ENCODE results near the gene RAB4B.
"Not testable (repeated sequence)": the region's sequence is repeated elsewhere in the genome, so short reads cannot be mapped to it uniquely, and the experiment has no call there.

The RAB4B gene

GRCh38 chr19:40842997-40843652 is 65.1 kb downstream of the RAB4B start:
- in situ Hi-C loops (cut with MboI; ENCODE audit: low sequenced_read_pairs), result not testable (repeated sequence)

DNA sequence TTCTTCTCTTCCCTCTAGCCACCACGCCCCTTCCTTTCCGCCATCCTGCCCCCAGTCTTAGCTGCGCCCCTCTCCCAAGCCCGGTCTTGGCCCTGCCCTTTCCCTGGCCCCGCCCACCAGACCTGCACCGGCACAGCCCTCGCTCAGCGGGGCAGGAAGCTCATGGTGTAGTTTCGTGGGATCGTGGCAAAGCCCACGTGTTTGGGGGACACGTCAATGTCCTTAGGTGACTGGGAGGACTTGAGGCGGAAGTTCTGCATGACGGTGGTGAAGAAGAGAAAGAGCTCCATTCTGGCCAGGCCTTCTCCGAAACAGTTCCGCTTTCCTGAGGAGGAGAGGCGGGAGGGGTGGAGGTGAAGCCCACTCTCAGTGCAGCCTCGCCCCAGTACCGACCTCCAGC is 65.6 kb downstream of the RAB4B start:
- in situ Hi-C loops (cut with MboI; ENCODE audit: low sequenced_read_pairs), result not testable (repeated sequence)

Measured in HL-60/S4 treated with retinoic acid at 250 ng/mL for 4 days and 3 days (cell line).